Activated T-helper 1 cell treated with anti-CD3 and anti-CD28 coated beads, Interleukin-12 subunit alpha, Interleukin-12 subunit beta, Interleukin-2, Interleukin-4 antibody, amounts not matched to agents 30 ng/mL and 10 ng/mL and 1 ng/mL, durations not matched to agents 14 hours and 24 hours and 36 hours (primary cell): ENCODE results near the gene DOK6. TPM values are rescaled to one million over a fixed set of nuclear protein-coding genes. Genes with fewer than 3 reads are reported as not detected.
"Not testable (repeated sequence)": the region's sequence is repeated elsewhere in the genome, so short reads cannot be mapped to it uniquely, and the experiment has no call there.

Experiments
- DNase-seq: peaks from one replicate; pipeline ENCODE4 v3.0.0; 2021; ENCODE audit warnings: low spot score
- H3K27ac Mint-ChIP-seq: one replicate; pipeline ENCODE4 v1.8.0; 2021; ENCODE audit warnings: mild to moderate bottlenecking, mixed read lengths
- H3K27me3 Mint-ChIP-seq: one replicate; pipeline ENCODE4 v1.8.0; 2022; ENCODE audit warnings: mild to moderate bottlenecking, moderate library complexity, mixed read lengths; ENCODE audit not compliant: insufficient read depth
- H3K36me3 Mint-ChIP-seq: one replicate; pipeline ENCODE4 v1.8.0; 2021; ENCODE audit warnings: low read depth, mixed read lengths
- H3K4me1 Mint-ChIP-seq: one replicate; pipeline ENCODE4 v1.8.0; 2021; ENCODE audit warnings: low read depth, mixed read lengths
- H3K4me3 Mint-ChIP-seq: one replicate; pipeline ENCODE4 v1.8.0; 2021; ENCODE audit warnings: mild to moderate bottlenecking, moderate library complexity, mixed read lengths
- H3K9me3 Mint-ChIP-seq: one replicate; pipeline ENCODE4 v1.8.0; 2021; ENCODE audit warnings: mixed read lengths
- intact Hi-C: fragments of 100-400 bp; cut with micrococcal nuclease; formaldehyde crosslinking; loops from one replicate; pipeline ENCODE4 v1.15.1; 2024
- total RNA-seq: library from RNA; stranded (reverse); gene quantifications from 2 replicates; pipeline ENCODE4 v1.2.3, GENCODE V29; 2022

DOK6 gene
- total RNA-seq, 1 donor from 2014 or later, result not detected

GRCh38 chr18:69839497-69839896 lies 438.8 kb downstream of the DOK6 start:
- DNase-seq, result no peak
- no peak overlapping the region for H3K27ac Mint-ChIP-seq
- H3K4me1 Mint-ChIP-seq, result no peaks in the 10 kb centered on the region
- H3K4me3 Mint-ChIP-seq, result no peak overlapping the region
- peaks cover 1% of the 10 kb centered on the region for H3K36me3 Mint-ChIP-seq
- peaks cover 2% of the 10 kb centered on the region for H3K27me3 Mint-ChIP-seq
- H3K9me3 Mint-ChIP-seq, result no peaks in the 10 kb centered on the region
- intact Hi-C loops, result no loop called here

- H3K27ac Mint-ChIP-seq, result no peak overlapping the region
- intact Hi-C loops, result no loop called here
- H3K27me3 Mint-ChIP-seq, result peaks cover 2% of the 10 kb centered on the region
- H3K36me3 Mint-ChIP-seq, result peaks cover 1% of the 10 kb centered on the region
- H3K4me3 Mint-ChIP-seq, result no peak overlapping the region
- H3K9me3 Mint-ChIP-seq, result no peaks in the 10 kb centered on the region
- DNase-seq, result no peak
- no peaks in the 10 kb centered on the region for H3K4me1 Mint-ChIP-seq
Measured at GRCh38 chr18:69840001-69840400, 439.3 kb downstream of the DOK6 start.

GRCh38 chr18:69840445-69840844 lies 439.8 kb downstream of the DOK6 start:
- no peak overlapping the region for H3K27ac Mint-ChIP-seq
- intact Hi-C loops, result no loop called here
- H3K9me3 Mint-ChIP-seq, result no peaks in the 10 kb centered on the region
- H3K36me3 Mint-ChIP-seq, result peaks cover 1% of the 10 kb centered on the region
- no peak for DNase-seq
- H3K4me1 Mint-ChIP-seq, result no peaks in the 10 kb centered on the region
- no peak overlapping the region for H3K4me3 Mint-ChIP-seq
- peaks cover 2% of the 10 kb centered on the region for H3K27me3 Mint-ChIP-seq

DNA sequence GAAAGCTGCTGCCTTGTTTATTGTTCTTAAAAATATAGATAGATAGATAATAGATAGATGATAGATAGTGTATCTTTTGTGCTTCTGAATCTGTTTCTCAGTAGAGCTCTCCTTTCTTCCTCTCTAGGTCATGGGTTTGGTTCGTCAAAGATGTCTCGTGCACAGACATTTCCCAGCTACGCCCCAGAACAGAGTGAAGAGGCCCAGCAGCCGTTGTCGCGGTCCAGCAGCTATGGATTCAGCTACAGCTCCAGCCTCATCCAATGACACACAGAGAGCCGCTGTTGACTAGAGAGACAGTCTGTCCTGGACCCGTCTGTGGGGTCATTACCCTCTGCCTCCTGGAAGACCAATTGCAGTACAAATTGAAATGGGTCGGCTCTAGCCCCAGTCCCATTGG lies 440.4 kb downstream of the DOK6 start:
- Mint-ChIP-seq H3K27me3 (peaks cover 2% of the 10 kb centered on the region), H3K4me1 (no peaks in the 10 kb centered on the region)

DNA sequence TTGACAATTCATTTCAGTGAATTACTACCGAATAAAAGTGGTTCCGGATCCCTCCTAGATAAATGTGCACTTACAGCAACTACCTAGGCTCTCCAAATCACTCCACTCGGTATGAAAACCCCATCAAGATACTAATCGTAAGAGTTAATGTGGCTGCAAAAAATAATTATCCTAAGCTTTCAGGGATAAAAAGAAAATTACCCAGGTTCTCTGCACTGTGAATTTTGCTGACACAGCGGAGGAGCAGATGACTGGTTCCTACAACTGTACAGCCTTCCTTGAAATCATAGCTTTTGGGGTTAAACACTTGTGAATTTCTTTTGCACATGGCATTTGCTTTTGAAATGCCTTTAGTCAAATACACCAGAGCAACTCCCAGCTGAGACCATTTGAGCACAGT lies 442.3 kb downstream of the DOK6 start:
- DNase-seq, result no peak
- Mint-ChIP-seq H3K36me3 (no peaks in the 10 kb centered on the region), H3K9me3 (no peaks in the 10 kb centered on the region), H3K4me1 (no peaks in the 10 kb centered on the region), H3K4me3 (no peak overlapping the region), H3K27me3 (peaks cover 2% of the 10 kb centered on the region), H3K27ac (no peak overlapping the region)
- intact Hi-C loops, result loop anchor here (1.0 kb wide), 1 partner anchor 364 kb away; no protein-coding TSS in a partner anchor

More for the DNA sequence above, 440.4 kb downstream of the DOK6 start:
- no peak for DNase-seq
- Mint-ChIP-seq H3K27ac (no peak overlapping the region), H3K4me3 (no peak overlapping the region), H3K9me3 (no peaks in the 10 kb centered on the region), H3K36me3 (no peaks in the 10 kb centered on the region)
- intact Hi-C loops, result no loop called here

DNA sequence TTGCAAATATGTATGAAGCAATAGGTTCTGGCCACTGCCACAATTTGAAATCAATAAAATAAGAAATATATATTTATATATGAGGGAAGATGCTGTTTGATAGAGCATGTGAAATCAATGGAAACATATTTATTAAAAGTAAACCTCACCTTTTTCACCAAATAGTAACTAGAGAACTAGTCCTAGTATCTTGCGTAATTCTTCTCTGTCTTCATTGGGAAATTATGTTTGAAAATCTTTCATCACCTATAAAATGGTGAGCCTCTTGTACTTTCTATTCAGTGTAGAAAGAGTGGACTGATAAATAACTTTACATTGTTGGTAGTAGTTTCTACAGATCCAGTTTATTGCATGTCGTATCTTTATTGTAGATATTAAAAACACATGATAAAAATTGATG lies 444.0 kb downstream of the DOK6 start:
- Mint-ChIP-seq H3K9me3 (no peaks in the 10 kb centered on the region), H3K4me3 (no peak overlapping the region), H3K27me3 (peaks cover 2% of the 10 kb centered on the region), H3K4me1 (no peaks in the 10 kb centered on the region), H3K27ac (no peak overlapping the region), H3K36me3 (no peaks in the 10 kb centered on the region)
- intact Hi-C loops, result loop anchor here (1.0 kb wide), 1 partner anchor 228 kb away; no protein-coding TSS in a partner anchor
- no peak for DNase-seq

- Mint-ChIP-seq H3K4me3 (no peak overlapping the region), H3K27me3 (peaks cover 2% of the 10 kb centered on the region), H3K36me3 (no peaks in the 10 kb centered on the region), H3K9me3 (no peaks in the 10 kb centered on the region), H3K4me1 (no peaks in the 10 kb centered on the region), H3K27ac (no peak overlapping the region)
- intact Hi-C loops, result loop anchor here (1.0 to 2.0 kb wide), 2 partner anchors 39 to 226 kb away; no protein-coding TSS in a partner anchor
- no peak for DNase-seq
Measured at GRCh38 chr18:69845593-69846506, 445.2 kb downstream of the DOK6 start.

- DNase-seq, result no peak
- Mint-ChIP-seq H3K4me3 (no peak overlapping the region), H3K27ac (no peak overlapping the region), H3K36me3 (peaks cover 28% of the 10 kb centered on the region), H3K4me1 (no peaks in the 10 kb centered on the region), H3K9me3 (no peaks in the 10 kb centered on the region), H3K27me3 (no peaks in the 10 kb centered on the region)
- intact Hi-C loops, result no loop called here
Measured at GRCh38 chr18:69853051-69853450, 452.4 kb downstream of the DOK6 start.

DNA sequence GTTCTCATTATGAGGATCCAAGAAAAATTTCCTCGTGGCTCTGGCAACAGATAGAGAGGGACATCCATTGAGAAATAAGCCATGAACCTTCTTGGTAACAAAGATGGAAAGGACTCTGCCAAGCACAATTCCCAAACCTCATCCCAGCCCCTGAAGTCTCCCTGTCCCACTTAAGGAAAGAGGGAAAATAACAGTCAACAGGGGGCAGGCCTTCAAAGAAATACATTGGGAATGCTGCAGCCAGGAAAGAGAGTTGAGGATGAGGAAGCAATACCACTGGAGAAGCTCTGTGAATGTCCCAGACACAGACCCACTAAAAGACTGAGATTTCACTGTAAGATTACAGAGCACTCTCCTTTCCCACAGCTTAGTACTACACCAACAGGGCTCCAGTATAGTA lies 453.8 kb downstream of the DOK6 start:
- intact Hi-C loops, result no loop called here
- no peak overlapping the region for H3K4me3 Mint-ChIP-seq
- no peaks in the 10 kb centered on the region for H3K27me3 Mint-ChIP-seq
- no peak overlapping the region for H3K27ac Mint-ChIP-seq
- H3K4me1 Mint-ChIP-seq, result no peaks in the 10 kb centered on the region
- H3K9me3 Mint-ChIP-seq, result no peaks in the 10 kb centered on the region
- H3K36me3 Mint-ChIP-seq, result peaks cover 34% of the 10 kb centered on the region
- no peak for DNase-seq

DNA sequence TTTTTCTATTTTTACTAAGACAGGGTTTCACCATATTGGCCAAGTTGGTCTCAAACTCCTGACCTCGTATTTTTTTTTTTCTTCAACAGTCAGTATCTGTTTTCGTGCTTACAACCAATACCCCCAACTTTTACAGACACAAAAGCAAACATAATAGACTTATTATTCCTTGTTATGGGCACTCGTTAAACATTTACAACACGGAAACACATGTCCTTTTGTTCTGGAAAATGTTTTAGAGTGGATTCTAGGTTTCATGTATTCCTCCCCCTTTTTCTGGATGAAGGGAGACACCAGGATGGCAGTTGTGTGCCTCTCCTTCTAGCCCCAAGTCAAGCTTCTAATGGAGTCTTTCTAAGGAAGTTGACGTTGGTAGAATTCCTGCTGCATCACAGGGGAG lies 458.2 kb downstream of the DOK6 start:
- intact Hi-C loops, result no loop called here
- H3K9me3 Mint-ChIP-seq, result no peaks in the 10 kb centered on the region
- peaks cover 49% of the 10 kb centered on the region for H3K36me3 Mint-ChIP-seq
- no peaks in the 10 kb centered on the region for H3K4me1 Mint-ChIP-seq
- no peaks in the 10 kb centered on the region for H3K27me3 Mint-ChIP-seq
- no peak overlapping the region for H3K4me3 Mint-ChIP-seq
- no peak for DNase-seq
- no peak overlapping the region for H3K27ac Mint-ChIP-seq

DNA sequence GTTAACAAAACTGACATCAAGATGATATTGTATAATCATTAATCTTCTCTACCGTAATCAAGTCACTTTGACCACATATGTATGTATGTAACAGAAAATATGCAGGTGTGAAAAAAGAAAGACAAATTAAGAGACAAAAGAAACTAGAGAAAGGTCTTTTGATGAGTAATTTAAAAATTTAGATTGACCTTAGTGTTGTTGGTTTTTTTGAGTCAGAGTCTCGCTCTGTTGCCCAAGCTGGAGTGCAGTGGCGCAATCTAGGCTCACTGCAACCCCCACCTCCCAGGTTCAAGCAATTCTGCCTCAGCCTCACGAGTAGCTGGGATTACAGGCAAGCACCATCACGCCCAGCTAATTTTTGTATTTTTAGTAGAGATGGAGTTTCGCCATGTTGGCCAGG lies 464.1 kb downstream of the DOK6 start:
- H3K4me3 Mint-ChIP-seq, intact Hi-C loops, H3K4me1 Mint-ChIP-seq, H3K27me3 Mint-ChIP-seq, H3K27ac Mint-ChIP-seq, DNase-seq, H3K9me3 Mint-ChIP-seq: not testable (repeated sequence)
- H3K36me3 Mint-ChIP-seq, result peaks cover 60% of the 10 kb centered on the region

- H3K4me3 Mint-ChIP-seq, result no peak overlapping the region
- peaks cover 4% of the 10 kb centered on the region for H3K9me3 Mint-ChIP-seq
- no peak for DNase-seq
- no peak overlapping the region for H3K27ac Mint-ChIP-seq
- no peaks in the 10 kb centered on the region for H3K27me3 Mint-ChIP-seq
- H3K4me1 Mint-ChIP-seq, result peaks cover 4% of the 10 kb centered on the region
- intact Hi-C loops, result no loop called here
- peaks cover 58% of the 10 kb centered on the region for H3K36me3 Mint-ChIP-seq
Measured at GRCh38 chr18:69865776-69866175, 465.1 kb downstream of the DOK6 start.

GRCh38 chr18:69866212-69866611 lies 465.5 kb downstream of the DOK6 start:
- no peak overlapping the region for H3K27ac Mint-ChIP-seq
- DNase-seq, result no peak
- H3K4me3 Mint-ChIP-seq, result no peak overlapping the region
- H3K27me3 Mint-ChIP-seq, result no peaks in the 10 kb centered on the region
- H3K36me3 Mint-ChIP-seq, result peaks cover 61% of the 10 kb centered on the region
- intact Hi-C loops, result no loop called here
- H3K9me3 Mint-ChIP-seq, result peaks cover 4% of the 10 kb centered on the region
- peaks cover 8% of the 10 kb centered on the region for H3K4me1 Mint-ChIP-seq
